ENCODE measurements around the gene ST3GAL3. TPM values are rescaled to one million over a fixed set of nuclear protein-coding genes. Genes with fewer than 3 reads are reported as not detected.

Gene ST3GAL3
- total and polyA plus RNA-seq, 11 donors: 14.4 to 31.7 (median 26.3) TPM

DNA sequence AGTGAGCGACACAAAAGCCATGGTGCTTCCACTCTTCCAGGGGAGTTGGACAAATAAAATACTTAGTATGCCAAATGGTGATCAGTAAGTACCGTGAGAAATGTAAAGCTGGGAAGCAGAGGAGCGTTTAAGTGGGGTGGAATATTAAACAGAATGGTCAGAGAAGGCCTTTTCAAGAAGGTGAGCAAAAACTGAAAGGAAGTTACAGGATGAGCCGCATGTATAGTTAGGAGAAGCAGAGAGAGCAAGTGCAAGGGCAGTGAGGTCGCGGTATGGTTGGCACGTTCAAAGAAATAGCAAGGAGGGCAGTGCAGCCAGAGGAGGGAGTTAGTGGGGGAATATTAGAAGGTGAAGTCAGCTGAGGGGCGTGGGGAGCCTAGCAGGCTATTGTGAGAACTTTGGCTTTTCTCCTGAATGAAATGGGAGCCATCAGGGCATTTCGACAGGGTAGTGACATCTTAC is 266.7 kb downstream of the ST3GAL3 start:
- peaks cover 6 to 61% (median 44%) of the 10 kb centered on the region in 12 donors for H3K4me1 ChIP-seq
- H3K4me3 ChIP-seq: peak overlapping the region; percentile 59 to 93 (median 89)
- peak overlapping the region; percentile 83 to 97 (median 92) for H3K27ac ChIP-seq
- H3K36me3 ChIP-seq: peaks cover 0 to 40% (median 27%) of the 10 kb centered on the region in 9 donors
- intact Hi-C loops (cut with DNase I): loop anchor here in 4 of 10 donors (1.0 to 2.0 kb wide), 2 partner anchors 27 to 28 kb away; partner anchors contain the start of gene IPO13 (in 4 of the 4)
- no peaks in the 10 kb centered on the region for H3K27me3 ChIP-seq
- DNase-seq: peak in 1 of 5 donors; percentile 3
- 33 to 40% (median 39%) methylated on average over 9 of the region's 9 CpGs for WGBS, 4 donors
- no peak for ATAC-seq
- no peak for TF ChIP-seq POLR2A (IDR thresholded peaks at IDR 0.05)
- TF ChIP-seq, protein P1, sequence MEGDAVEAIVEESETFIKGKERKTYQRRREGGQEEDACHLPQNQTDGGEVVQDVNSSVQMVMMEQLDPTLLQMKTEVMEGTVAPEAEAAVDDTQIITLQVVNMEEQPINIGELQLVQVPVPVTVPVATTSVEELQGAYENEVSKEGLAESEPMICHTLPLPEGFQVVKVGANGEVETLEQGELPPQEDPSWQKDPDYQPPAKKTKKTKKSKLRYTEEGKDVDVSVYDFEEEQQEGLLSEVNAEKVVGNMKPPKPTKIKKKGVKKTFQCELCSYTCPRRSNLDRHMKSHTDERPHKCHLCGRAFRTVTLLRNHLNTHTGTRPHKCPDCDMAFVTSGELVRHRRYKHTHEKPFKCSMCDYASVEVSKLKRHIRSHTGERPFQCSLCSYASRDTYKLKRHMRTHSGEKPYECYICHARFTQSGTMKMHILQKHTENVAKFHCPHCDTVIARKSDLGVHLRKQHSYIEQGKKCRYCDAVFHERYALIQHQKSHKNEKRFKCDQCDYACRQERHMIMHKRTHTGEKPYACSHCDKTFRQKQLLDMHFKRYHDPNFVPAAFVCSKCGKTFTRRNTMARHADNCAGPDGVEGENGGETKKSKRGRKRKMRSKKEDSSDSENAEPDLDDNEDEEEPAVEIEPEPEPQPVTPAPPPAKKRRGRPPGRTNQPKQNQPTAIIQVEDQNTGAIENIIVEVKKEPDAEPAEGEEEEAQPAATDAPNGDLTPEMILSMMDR (IDR thresholded peaks at IDR 0.05): no peak
- H3K9me3 ChIP-seq: no peaks in the 10 kb centered on the region

DNA sequence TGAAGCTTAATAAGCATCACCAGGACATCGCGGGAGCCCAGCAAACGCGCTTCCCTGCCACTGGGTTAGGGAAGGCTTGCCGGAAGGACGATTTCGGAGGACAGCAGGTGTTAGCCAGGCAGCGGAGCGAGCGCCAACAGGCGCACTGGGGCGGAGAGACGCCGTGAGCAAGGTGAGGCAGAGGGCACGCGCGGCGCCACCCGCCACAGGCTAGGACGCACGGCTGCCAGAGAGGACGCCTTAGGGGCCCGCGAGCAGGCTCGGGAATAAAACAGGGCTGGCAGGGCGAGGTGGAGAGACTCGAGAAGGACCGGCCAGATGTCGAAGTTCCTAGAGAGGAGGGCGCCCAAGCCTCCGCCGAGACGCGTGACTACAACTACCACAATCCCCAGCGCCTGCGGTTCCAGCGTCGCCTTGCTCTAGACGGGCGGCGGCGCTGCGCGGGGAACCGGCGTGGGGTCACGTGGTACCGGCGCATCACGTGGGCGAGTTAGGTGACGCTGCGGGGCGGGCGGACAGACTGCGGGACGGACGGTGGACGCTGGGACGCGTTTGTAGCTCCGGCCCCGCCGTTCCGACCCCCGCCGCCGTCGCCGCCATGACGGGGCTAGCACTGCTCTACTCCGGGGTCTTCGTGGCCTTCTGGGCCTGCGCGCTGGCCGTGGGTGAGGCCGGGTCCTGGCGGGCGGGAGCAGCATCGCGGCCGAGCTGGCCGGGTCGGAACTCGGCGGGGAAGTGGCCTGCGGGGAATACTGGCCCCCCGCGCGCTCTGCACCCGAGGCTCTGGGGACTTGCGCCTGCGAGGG is 267.3 kb downstream of the ST3GAL3 start, which contains the start of gene ATP6V0B:
Gene ATP6V0B (plus strand): TSS at position 518 of the 806 bp plus-strand sequence. CDS start 81 bp downstream, at position 599.
- TF ChIP-seq, protein P1 (IDR thresholded peaks at IDR 0.05): peak in 8 of 12 donors; percentile 15 to 48 (median 24)
- TF ChIP-seq POLR2A (IDR thresholded peaks at IDR 0.05): peak in 1 of 2 donors; percentile 96
- WGBS, 4 donors: 0 to 1% (median 1%) methylated on average over 48 to 93 of the region's 93 CpGs
- DNase-seq: peak; percentile 97 to 98 (median 98)
- Histone ChIP-seq H3K9me3 (no peaks in the 10 kb centered on the region), H3K4me3 (peak within 1 kb of the TSS; percentile 59 to 93 (median 89)), H3K27me3 (no peaks in the 10 kb centered on the region), H3K27ac (peak within 1 kb of the TSS; percentile 83 to 97 (median 92)), H3K4me1 (peaks cover 6 to 61% (median 46%) of the 10 kb centered on the region in 12 donors), H3K36me3 (peaks cover 0 to 40% (median 27%) of the 10 kb centered on the region in 9 donors)
- intact Hi-C loops (cut with DNase I): loop anchor here in 4 of 10 donors (1.0 to 2.0 kb wide), 2 partner anchors 28 kb away; partner anchors contain the start of gene IPO13 (in 4 of the 4)
- peak; percentile 82 to 88 (median 86) for ATAC-seq

- Histone ChIP-seq H3K27me3 (no peaks in the 10 kb centered on the region), H3K27ac (peak overlapping the region; percentile 83 to 97 (median 92)), H3K9me3 (no peaks in the 10 kb centered on the region), H3K4me1 (peaks cover 4 to 66% (median 51%) of the 10 kb centered on the region in 12 donors), H3K4me3 (peak overlapping the region; percentile 59 to 93 (median 89)), H3K36me3 (peaks cover 0 to 40% (median 27%) of the 10 kb centered on the region in 9 donors)
- ATAC-seq (peak in 3 of 4 donors; percentile 10 to 15 (median 10)), DNase-seq (peak; percentile 65 to 80 (median 70))
- WGBS, 4 donors: 2 to 3% (median 3%) methylated on average over 32 to 34 of the region's 34 CpGs
- intact Hi-C loops (cut with DNase I): loop anchor here in 2 of 10 donors (2.0 kb wide), 1 partner anchor 29 kb away; the partner anchor contains the start of gene IPO13 (in 2 of the 2)
- TF ChIP-seq POLR2A (IDR thresholded peaks at IDR 0.05): no peak
- TF ChIP-seq, protein P1 (IDR thresholded peaks at IDR 0.05): no peak
Measured at GRCh38 chr1:43975249-43975961, 268.1 kb downstream of the ST3GAL3 start.
